Measurements from ENCODE around the gene EXOC6. TPM values are rescaled to one million over a fixed set of nuclear protein-coding genes. Genes with fewer than 3 reads are reported as not detected.

EXOC6 gene
- total RNA-seq, 1 donor from 2014 or later = 113 TPM

- DNase-seq (ENCODE audit: low spot score in 2 of 2) = no peak
- no peak for FAIRE-seq
Measured at GRCh38 chr10:92832998-92833650, 15.2 kb upstream of the EXOC6 start.

- FAIRE-seq (no peak), DNase-seq (ENCODE audit: low spot score in 2 of 2) (no peak)
Measured at GRCh38 chr10:92834331-92834730, 14.0 kb upstream of the EXOC6 start.

- DNase-seq (ENCODE audit: low spot score in 2 of 2) (no peak), FAIRE-seq (no peak)
Measured at GRCh38 chr10:92834986-92835385, 13.3 kb upstream of the EXOC6 start.

- DNase-seq (ENCODE audit: low spot score in 2 of 2) (no peak), FAIRE-seq (no peak)
Measured at GRCh38 chr10:92837456-92837855, 10.9 kb upstream of the EXOC6 start.

DNA sequence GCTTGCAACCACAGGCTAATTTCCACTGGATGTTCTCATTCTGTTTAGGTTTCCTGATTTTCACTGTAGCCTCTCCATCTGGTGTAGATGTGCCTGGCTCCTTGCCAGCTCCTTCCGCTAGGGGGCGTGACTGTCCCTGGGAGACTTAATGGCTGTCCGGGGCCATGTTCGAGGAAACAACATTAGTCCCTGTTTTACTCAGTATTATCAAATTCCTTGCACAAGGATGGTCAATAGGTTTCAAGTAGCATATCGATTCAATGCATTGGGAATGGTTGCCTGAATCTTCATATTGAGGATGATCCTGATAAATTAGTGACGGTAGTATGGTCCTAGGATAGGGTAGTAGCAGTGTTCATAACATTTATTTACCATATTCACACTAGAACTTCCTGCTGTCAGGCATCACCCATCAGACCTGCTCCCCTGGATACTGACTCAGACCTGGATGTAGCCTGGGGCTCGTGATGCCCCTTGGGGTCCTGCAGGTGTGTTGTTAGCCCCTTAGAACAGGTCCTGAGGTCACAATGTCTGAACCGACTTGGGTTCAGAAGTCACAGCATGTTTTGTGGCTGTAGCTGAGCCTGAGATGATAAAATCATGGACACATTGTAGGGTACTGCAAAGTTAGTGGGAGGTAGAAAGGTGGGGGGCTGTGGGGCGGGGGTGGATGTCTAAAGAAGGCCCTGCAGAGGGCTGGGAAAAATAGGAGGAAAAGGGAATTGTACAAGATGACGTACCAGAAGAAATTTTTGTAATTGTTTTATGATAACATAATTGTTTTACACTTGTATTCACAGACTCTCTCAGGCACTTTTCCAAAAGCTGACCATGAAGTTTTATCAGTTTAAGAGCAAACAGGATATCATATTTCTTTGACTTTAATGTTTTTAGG, 8.9 kb upstream of the EXOC6 start:
- FAIRE-seq (no peak), DNase-seq (ENCODE audit: low spot score in 2 of 2) (no peak)

GRCh38 chr10:92844746-92845145, 3.6 kb upstream of the EXOC6 start:
- DNase-seq (ENCODE audit: low spot score in 2 of 2) (no peak), FAIRE-seq (no peak)

- FAIRE-seq (no peak), DNase-seq (ENCODE audit: low spot score in 2 of 2) (no peak)
Measured at GRCh38 chr10:92845921-92846320, 2.4 kb upstream of the EXOC6 start.

GRCh38 chr10:92846344-92846743, 2.0 kb upstream of the EXOC6 start:
- DNase-seq (ENCODE audit: low spot score in 2 of 2) (no peak), FAIRE-seq (no peak)

GRCh38 chr10:92846854-92847201, 1.5 kb upstream of the EXOC6 start:
- no peak for FAIRE-seq
- no peak for DNase-seq (ENCODE audit: low spot score in 2 of 2)

GRCh38 chr10:92847202-92847864, 987 bp upstream of the EXOC6 start:
- no peak for FAIRE-seq
- DNase-seq (ENCODE audit: low spot score in 2 of 2) = no peak

- no peak for DNase-seq (ENCODE audit: low spot score in 2 of 2)
- FAIRE-seq = no peak
Measured at GRCh38 chr10:92848037-92848440, 281 bp upstream of the EXOC6 start.

GRCh38 chr10:92849234-92849525, 860 bp downstream of the EXOC6 start:
- DNase-seq (ENCODE audit: low spot score in 2 of 2) (no peak), FAIRE-seq (no peak)

- DNase-seq (ENCODE audit: low spot score in 2 of 2) (no peak), FAIRE-seq (no peak)
Measured at GRCh38 chr10:92849576-92850090, 1.3 kb downstream of the EXOC6 start.

DNA sequence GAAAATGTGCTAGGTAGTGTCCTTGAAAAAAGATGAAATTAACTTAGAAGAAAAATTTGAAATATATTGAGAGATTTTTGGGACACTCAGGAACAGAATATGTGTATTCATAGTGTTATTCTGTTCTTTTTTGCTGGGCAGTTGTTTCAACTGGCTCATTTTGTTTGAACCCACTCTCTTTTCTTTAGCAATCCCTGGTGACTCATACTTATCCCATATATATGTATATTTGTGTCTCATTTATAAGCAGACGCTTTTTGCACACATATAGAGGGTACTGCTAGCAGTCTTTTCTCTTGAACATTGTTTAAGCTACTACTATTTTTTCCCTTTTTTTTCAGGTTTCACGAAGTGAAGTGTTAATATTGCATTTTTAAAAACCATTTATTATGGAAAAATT, 1.9 kb downstream of the EXOC6 start:
- no peak for FAIRE-seq

DNA sequence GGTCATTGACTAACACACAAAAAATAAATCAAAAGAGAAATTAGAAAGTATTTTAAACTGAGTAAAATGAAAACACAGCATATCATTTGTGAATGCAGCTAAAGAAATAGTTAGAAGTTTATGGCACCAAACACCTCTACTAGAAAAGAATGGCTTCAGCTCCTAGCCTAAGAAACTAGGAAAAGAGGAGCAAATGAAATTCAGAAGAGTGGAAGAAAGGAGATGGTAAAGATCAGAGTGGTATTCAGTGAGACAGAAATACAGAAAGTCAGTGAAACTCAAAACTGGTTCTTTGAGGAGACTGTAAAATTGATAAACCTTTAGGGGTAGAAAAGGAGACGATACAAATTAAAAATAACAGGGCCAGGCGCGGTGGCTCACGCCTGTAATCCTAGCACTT, 2.7 kb downstream of the EXOC6 start:
- FAIRE-seq = no peak
- no peak for DNase-seq (ENCODE audit: low spot score in 2 of 2)

More for the DNA sequence above, 1.9 kb downstream of the EXOC6 start:
- no peak for DNase-seq (ENCODE audit: low spot score in 2 of 2)

GRCh38 chr10:92855560-92855959, 7.2 kb downstream of the EXOC6 start:
- peak; percentile 77 for FAIRE-seq
- DNase-seq (ENCODE audit: low spot score in 2 of 2) = no peak

GRCh38 chr10:92857904-92858514, 9.7 kb downstream of the EXOC6 start:
- DNase-seq (ENCODE audit: low spot score in 2 of 2) = no peak
- FAIRE-seq = no peak

DNA sequence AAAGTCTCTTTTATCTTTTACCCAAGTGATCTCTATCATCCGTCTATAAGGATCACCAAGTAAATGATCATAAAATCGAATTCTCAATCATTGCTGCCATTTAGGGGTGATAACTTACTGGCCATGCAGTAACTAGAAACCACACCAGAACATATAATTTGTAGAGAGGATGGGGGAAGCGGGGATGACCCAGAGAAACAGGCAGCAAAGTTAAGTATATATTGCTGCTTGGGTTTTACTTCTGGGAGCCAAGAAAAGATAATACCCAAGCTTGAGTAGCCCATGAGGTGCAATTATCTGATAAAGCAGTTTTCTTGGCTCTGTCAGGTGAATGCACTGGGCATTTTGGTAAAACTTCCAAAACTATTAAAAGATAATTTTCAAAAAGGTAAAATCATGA, 18.9 kb downstream of the EXOC6 start:
- FAIRE-seq = no peak
- DNase-seq (ENCODE audit: low spot score in 2 of 2) = no peak

DNA sequence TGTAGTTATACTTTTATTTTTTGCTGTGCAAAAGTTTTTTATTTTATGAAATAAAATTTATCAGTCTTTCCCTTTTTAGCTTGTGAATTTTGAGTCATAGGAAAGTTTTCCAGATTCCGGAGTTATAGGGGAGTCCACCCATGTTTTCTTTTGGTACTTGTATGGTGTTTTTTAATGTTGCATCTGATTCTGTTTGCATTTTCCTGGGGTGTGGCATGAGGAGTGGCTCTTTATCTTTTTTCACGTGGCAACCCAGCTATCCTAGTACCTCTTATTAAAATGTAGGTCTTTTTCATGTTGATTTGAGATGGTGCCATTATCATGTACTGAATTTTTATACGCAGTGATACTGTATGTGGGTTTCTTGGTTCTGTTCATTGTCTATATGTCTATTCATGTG, 19.7 kb downstream of the EXOC6 start:
- no peak for DNase-seq (ENCODE audit: low spot score in 2 of 2)

DNA sequence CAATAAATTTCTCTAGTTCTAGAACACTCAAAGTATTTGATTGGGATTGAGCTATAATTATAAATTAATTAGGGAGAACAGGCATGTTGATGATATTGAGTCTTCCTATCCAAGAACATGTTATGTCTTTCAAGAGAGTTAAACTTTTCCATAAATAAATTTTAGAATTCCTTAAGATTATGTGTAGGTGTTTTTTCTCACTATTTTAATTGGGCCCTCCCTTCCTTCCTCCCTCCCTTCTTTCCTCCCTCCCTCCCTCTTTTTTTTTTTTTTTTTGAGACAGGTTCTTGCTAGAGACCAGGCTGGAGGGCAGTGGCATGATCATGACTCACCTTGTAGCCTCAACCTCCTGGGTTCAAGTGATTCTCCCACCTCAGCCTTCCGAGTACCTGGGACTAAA, 20.2 kb downstream of the EXOC6 start:
- no peak for FAIRE-seq
- DNase-seq (ENCODE audit: low spot score in 2 of 2) = no peak

More for the DNA sequence above, 19.7 kb downstream of the EXOC6 start:
- no peak for FAIRE-seq

GRCh38 chr10:92873029-92873428, 24.7 kb downstream of the EXOC6 start:
- DNase-seq (ENCODE audit: low spot score in 2 of 2) = no peak
- FAIRE-seq = no peak
